ENCODE measurements around the gene TMED1.
"Not testable (repeated sequence)": the region's sequence is repeated elsewhere in the genome, so short reads cannot be mapped to it uniquely, and the experiment has no call there.

TMED1 gene

GRCh38 chr19:10835754-10836478, at the start of gene TMED1:
TMED1 (minus strand) TSS chr19:10836212; CDS start chr19:10836191, 21 bp downstream.
- DNase-seq (ENCODE audit: low spot score): peak; percentile 100

- DNase-seq (ENCODE audit: low spot score): no peak
Observed at GRCh38 chr19:10885201-10886169, 49.5 kb upstream of the TMED1 start.

- DNase-seq (ENCODE audit: low spot score): peak; percentile 33
Observed at GRCh38 chr19:10884274-10884673, 48.3 kb upstream of the TMED1 start.

- DNase-seq (ENCODE audit: low spot score): no peak
Observed at GRCh38 chr19:10882108-10882457, 46.1 kb upstream of the TMED1 start.

- DNase-seq (ENCODE audit: low spot score): no peak
Observed at GRCh38 chr19:10881403-10882107, 45.5 kb upstream of the TMED1 start.

- DNase-seq (ENCODE audit: low spot score): no peak
Observed at GRCh38 chr19:10878253-10878652, 42.2 kb upstream of the TMED1 start.

GRCh38 chr19:10877608-10878007, 41.6 kb upstream of the TMED1 start:
- DNase-seq (ENCODE audit: low spot score): not testable (repeated sequence)

- DNase-seq (ENCODE audit: low spot score): peak; percentile 45
Observed at GRCh38 chr19:10876459-10877240, 40.6 kb upstream of the TMED1 start.

GRCh38 chr19:10874024-10874423, 38.0 kb upstream of the TMED1 start:
- DNase-seq (ENCODE audit: low spot score): no peak

- DNase-seq (ENCODE audit: low spot score): peak; percentile 35
Observed at GRCh38 chr19:10872546-10873107, 36.6 kb upstream of the TMED1 start.

- no peak for DNase-seq (ENCODE audit: low spot score)
Observed at GRCh38 chr19:10871711-10872545, 35.9 kb upstream of the TMED1 start.

GRCh38 chr19:10870955-10871603, 35.1 kb upstream of the TMED1 start, which contains the start of gene CARM1:
CARM1 (plus strand) TSS chr19:10871553; CDS start chr19:10871703, 150 bp downstream.
- peak; percentile 94 for DNase-seq (ENCODE audit: low spot score)

- no peak for DNase-seq (ENCODE audit: low spot score)
Observed at GRCh38 chr19:10870501-10870954, 34.5 kb upstream of the TMED1 start.

GRCh38 chr19:10869872-10870311, 33.9 kb upstream of the TMED1 start:
- not testable (repeated sequence) for DNase-seq (ENCODE audit: low spot score)

- DNase-seq (ENCODE audit: low spot score): no peak
Observed at GRCh38 chr19:10868872-10869547, 33.0 kb upstream of the TMED1 start.

- no peak for DNase-seq (ENCODE audit: low spot score)
Observed at GRCh38 chr19:10866495-10866894, 30.5 kb upstream of the TMED1 start.

- DNase-seq (ENCODE audit: low spot score): peak; percentile 82
Observed at GRCh38 chr19:10864538-10864899, 28.5 kb upstream of the TMED1 start.

GRCh38 chr19:10863107-10863717, 27.2 kb upstream of the TMED1 start:
- DNase-seq (ENCODE audit: low spot score): no peak
